Heart left ventricle (tissue), 16 donors: ENCODE measurements around the gene TERT. TPM values are rescaled to one million over a fixed set of nuclear protein-coding genes. Genes with fewer than 3 reads are reported as not detected.
"Not testable (repeated sequence)": the region's sequence is repeated elsewhere in the genome, so short reads cannot be mapped to it uniquely, and the experiment has no call there.

Experiments
- ATAC-seq, 4 donors: fragments of 200-7000 bp; cut with Tn5 transposase; one replicate each; pipeline ENCODE4 v1.9.1; 2020 to 2022; ENCODE audit warnings: moderate library complexity in 4 of 4, mild to moderate bottlenecking in 3 of 4, moderate number of reproducible peaks in 1 of 4
- DNase-seq, 5 donors: peaks; one replicate each; pipeline ENCODE4 v3.0.0-alpha.2; 2020
- H3K27ac ChIP-seq, 12 donors: fragments of 200-600 bp; sonication (generic) in 4 of 12; one replicate each; pipeline versions ENCODE4 v1.5.0 to v1.8.0; 2016 to 2022; ENCODE audit warnings: mild to moderate bottlenecking in 2 of 12
- H3K27me3 ChIP-seq, 9 donors: fragments of 200-600 bp; sonication (generic) in 2 of 9; one replicate each; pipeline versions ENCODE4 v1.5.1 to v1.8.0; 2016 to 2022; ENCODE audit warnings: mild to moderate bottlenecking in 3 of 9
- H3K36me3 ChIP-seq, 9 donors: fragments of 200-600 bp; sonication (generic) in 2 of 9; one replicate each; pipeline versions ENCODE4 v1.5.0 to v1.8.0; 2018 to 2022; ENCODE audit warnings: mild to moderate bottlenecking in 2 of 9
- H3K4me1 ChIP-seq, 12 donors: fragments of 200-600 bp; sonication (generic) in 4 of 12; one replicate each; pipeline versions ENCODE4 v1.5.0 to v1.8.0; 2016 to 2022; ENCODE audit warnings: mild to moderate bottlenecking in 3 of 12
- H3K4me3 ChIP-seq, 12 donors: fragments of 200-600 bp; sonication (generic) in 4 of 12; one replicate each; pipeline versions ENCODE4 v1.5.0 to v1.8.0; 2017 to 2022; ENCODE audit warnings: mild to moderate bottlenecking in 9 of 12, moderate library complexity in 4 of 12
- H3K9me3 ChIP-seq, 12 donors: fragments of 200-600 bp; sonication (generic) in 4 of 12; one replicate each; pipeline versions ENCODE4 v1.5.0 to v1.8.0; 2016 to 2022; ENCODE audit warnings: mild to moderate bottlenecking in 1 of 12
- POLR2A ChIP-seq, 2 donors: fragments of 450-650 bp; IDR thresholded peaks; one replicate each; pipeline ENCODE4 v1.6.1; 2017; ENCODE audit warnings: antibody characterized with exemption in 2 of 2, mild to moderate bottlenecking in 2 of 2, moderate library complexity in 2 of 2
- WGBS, 4 donors: extraction: QIAGEN DNeasy Blood & Tissue Kit in 2 of 4; methylation state at CpG; one replicate each; pipeline versions ENCODE4 v1.1.5 to v1.1.7; 2013 to 2018; 5-methylcytosine and 5-hydroxymethylcytosine counted together
- intact Hi-C, 10 donors: fragments of 100-400 bp; cut with DNase I; formaldehyde crosslinking; loops; one replicate each; pipeline versions ENCODE4 v1.11.1 to v1.14.2; 2022
- polyA plus RNA-seq, 2 donors: library from polyadenylated mRNA; stranded (reverse); fragments of 200-250 nt; gene quantifications; one replicate each; pipeline ENCODE4 v1.2.3, GENCODE V29; 2013
- total RNA-seq, 9 donors: library from RNA; depleted of rRNA in 2 of 9; stranded (reverse); fragments of >200 nt in 2 of 9; fragmentation: NEBNext Ultra II Directional in 3 of 9; extraction: Animal tissue kit (Norgen Biotek cat#: 25700) in 3 of 9; gene quantifications; one replicate each; pipeline versions ENCODE4 v1.1.0 to v1.2.4, GENCODE V29; 2016 to 2023
- TF ChIP-seq, protein P1 (sequence below), 12 donors: fragments of 200-600 bp; sonication (generic) in 4 of 12; IDR thresholded peaks; one replicate each; pipeline versions ENCODE4 v1.5.0 to v1.8.0; 2018 to 2022; ENCODE audit warnings: antibody characterized with exemption in 12 of 12, mild to moderate bottlenecking in 5 of 12
- donor health status: ischemic (EF 13 %, LVEDD 7.1; RV severe dilation, severe dysfunction).
- donor health status: healthy with polysubstance abuse.
- donor health status: DM: no; HTN: yes; CAD: no.
- donor health status: DM: no; HTN: no; CAD: no.
- donor health status: ischemic (EF 25% LVEDD 6.9; RV normal size, moderate dysfunction).
- donor health status: ischemic (EF 25% LVEDD 5.7; RV mildly dilated, moderate dysfunction).
- donor health status: healthy.
- donor health status: DM: yes; HTN: yes; CAD: no.
- donor health status: ischemic (EF 35%, LVEDD 5.7; RV mildly dilated, moderate dysfunction).
- donor health status: nonischemic (EF 11% LVEDD 7.7; RV severe dilation, severe dysfunction).
- donor health status: DM: yes; HTN: yes; CAD: no.
- donor health status: PGD.
- donor health status: ischemic (EF 29% LVEDD 5.4; RV normal size, mild dysfunction).
- donor health status: nonischemic (EF 23%, LVEDD 6.1; RV moderate dilation, normal function).

Gene TERT
- total and polyA plus RNA-seq, 11 donors: not detected

DNA sequence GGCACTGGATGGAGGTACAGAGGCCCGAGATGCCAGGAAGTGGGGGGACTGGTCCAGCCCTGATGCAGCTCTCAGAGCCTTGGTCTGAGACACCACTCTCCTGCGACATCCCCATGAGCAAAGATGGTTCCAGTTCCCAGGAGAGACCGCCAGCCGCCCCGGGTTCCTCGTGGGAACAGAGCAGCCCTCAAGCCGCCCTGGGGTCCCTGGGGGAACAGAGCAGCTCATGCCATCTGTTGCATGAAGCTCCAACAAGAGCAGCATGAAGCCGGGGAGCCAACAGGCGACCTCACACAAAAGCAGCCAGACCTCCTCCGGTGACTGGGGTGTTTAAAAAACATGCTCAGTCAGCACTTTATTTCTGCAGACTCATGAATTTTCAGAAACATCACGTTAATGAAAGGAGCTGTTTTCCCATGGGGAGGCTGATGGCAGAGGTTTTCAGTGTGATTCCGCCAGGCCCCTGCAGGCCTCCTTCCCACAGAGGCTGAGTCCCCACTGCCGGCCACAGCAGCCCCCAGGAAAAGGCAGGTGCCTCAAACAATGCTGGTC is 63.4 kb downstream of the TERT start:
- Histone ChIP-seq H3K27ac (no peak overlapping the region), H3K27me3 (peaks cover 0 to 6% (median 0%) of the 10 kb centered on the region in 9 donors), H3K4me1 (no peaks in the 10 kb centered on the region), H3K4me3 (no peak overlapping the region), H3K9me3 (peaks cover 0 to 20% (median 12%) of the 10 kb centered on the region in 12 donors), H3K36me3 (no peaks in the 10 kb centered on the region)
- TF ChIP-seq, protein P1, sequence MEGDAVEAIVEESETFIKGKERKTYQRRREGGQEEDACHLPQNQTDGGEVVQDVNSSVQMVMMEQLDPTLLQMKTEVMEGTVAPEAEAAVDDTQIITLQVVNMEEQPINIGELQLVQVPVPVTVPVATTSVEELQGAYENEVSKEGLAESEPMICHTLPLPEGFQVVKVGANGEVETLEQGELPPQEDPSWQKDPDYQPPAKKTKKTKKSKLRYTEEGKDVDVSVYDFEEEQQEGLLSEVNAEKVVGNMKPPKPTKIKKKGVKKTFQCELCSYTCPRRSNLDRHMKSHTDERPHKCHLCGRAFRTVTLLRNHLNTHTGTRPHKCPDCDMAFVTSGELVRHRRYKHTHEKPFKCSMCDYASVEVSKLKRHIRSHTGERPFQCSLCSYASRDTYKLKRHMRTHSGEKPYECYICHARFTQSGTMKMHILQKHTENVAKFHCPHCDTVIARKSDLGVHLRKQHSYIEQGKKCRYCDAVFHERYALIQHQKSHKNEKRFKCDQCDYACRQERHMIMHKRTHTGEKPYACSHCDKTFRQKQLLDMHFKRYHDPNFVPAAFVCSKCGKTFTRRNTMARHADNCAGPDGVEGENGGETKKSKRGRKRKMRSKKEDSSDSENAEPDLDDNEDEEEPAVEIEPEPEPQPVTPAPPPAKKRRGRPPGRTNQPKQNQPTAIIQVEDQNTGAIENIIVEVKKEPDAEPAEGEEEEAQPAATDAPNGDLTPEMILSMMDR (IDR thresholded peaks at IDR 0.05): no peak
- TF ChIP-seq POLR2A (IDR thresholded peaks at IDR 0.05): no peak
- ATAC-seq (no peak), DNase-seq (no peak)
- whole genome bisulfite sequencing, 4 donors: 67 to 74% (median 73%) methylated on average over 12 to 13 of the region's 13 CpGs
- intact Hi-C loops: no loop called here

DNA sequence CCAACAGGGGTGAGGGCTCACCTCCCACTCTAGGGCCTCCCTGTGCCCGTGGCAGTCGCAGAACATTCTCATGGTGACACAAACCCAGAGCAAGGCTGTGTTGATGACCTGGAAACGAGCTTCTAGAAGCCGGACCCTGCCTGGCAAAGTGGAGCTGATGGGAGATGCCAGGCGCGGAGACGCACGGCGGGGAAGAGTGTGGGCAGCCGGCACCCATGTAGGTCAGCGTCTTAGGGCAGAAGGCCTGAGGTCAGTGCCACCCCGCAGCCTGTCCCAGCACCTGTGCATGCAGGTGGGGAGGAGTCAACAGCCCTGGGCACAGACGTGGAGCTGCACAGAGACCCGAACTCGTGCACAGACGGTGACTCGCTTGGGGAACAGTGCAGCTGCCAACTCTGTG is 64.3 kb downstream of the TERT start:
- Histone ChIP-seq H3K27me3 (peaks cover 0 to 6% (median 0%) of the 10 kb centered on the region in 9 donors), H3K4me1 (no peaks in the 10 kb centered on the region), H3K9me3 (peaks cover 0 to 11% (median 4%) of the 10 kb centered on the region in 12 donors), H3K27ac (no peak overlapping the region), H3K36me3 (no peaks in the 10 kb centered on the region), H3K4me3 (no peak overlapping the region)
- 80 to 85% (median 83%) methylated on average over 12 to 17 of the region's 17 CpGs for WGBS, 4 donors
- no peak for TF ChIP-seq POLR2A (IDR thresholded peaks at IDR 0.05)
- TF ChIP-seq, protein P1 (IDR thresholded peaks at IDR 0.05): no peak
- intact Hi-C loops: no loop called here
- ATAC-seq (no peak), DNase-seq (no peak)

DNA sequence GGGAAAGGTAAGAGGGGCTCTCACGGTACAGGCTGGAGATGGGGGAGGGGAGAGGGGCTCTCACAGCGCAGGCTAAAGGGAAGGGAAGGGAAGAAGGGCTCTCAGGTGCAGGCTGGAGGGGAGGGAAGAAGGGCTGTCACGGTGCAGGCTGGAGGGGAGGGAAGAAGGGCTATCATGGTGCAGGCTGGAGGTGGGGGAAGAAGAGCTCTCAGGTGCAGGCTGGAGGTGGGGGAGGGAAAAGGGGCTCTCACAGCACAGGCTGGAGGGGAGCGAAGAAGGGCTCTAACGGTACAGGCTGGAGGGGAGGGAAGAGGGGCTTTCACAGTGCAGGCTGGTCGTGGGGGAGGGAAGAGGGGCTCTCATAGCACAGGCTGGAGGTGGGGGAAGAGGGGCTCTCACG is 65.0 kb downstream of the TERT start:
- TF ChIP-seq POLR2A (IDR thresholded peaks at IDR 0.05): no peak
- TF ChIP-seq, protein P1 (IDR thresholded peaks at IDR 0.05): no peak
- Histone ChIP-seq H3K9me3 (peaks cover 0 to 4% (median 0%) of the 10 kb centered on the region in 12 donors), H3K27ac (no peak overlapping the region), H3K27me3 (peaks cover 0 to 6% (median 0%) of the 10 kb centered on the region in 9 donors), H3K4me1 (no peaks in the 10 kb centered on the region), H3K36me3 (no peaks in the 10 kb centered on the region), H3K4me3 (no peak overlapping the region)
- 22 to 37% (median 32%) methylated on average over 7 of the region's 7 CpGs for WGBS, 4 donors
- no peak for ATAC-seq
- intact Hi-C loops: no loop called here
- no peak for DNase-seq

DNA sequence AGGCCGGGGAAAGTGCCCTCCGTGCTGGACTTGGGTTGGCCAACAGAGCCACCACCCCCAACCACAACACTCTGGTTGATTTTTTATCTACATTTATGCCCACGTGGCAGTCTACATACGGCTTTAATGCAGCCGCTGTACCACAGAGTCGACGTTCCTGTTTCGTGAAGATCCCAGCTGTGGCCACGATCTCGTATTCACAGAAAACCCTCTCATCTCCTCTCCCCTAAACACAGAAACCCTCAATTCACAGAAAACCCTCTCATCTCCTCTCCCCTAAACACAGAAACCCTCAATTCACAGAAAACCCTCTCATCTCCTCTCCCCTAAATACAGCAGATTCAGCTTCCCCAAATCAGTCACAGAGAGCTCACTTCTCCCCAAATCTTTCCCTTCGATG is 65.8 kb downstream of the TERT start:
- H3K36me3 ChIP-seq, H3K27me3 ChIP-seq, ATAC-seq, H3K27ac ChIP-seq, H3K9me3 ChIP-seq, DNase-seq, H3K4me3 ChIP-seq, intact Hi-C loops, H3K4me1 ChIP-seq: not testable (repeated sequence)
- 78 to 89% (median 87%) methylated on average over 11 of the region's 11 CpGs for WGBS, 4 donors

DNA sequence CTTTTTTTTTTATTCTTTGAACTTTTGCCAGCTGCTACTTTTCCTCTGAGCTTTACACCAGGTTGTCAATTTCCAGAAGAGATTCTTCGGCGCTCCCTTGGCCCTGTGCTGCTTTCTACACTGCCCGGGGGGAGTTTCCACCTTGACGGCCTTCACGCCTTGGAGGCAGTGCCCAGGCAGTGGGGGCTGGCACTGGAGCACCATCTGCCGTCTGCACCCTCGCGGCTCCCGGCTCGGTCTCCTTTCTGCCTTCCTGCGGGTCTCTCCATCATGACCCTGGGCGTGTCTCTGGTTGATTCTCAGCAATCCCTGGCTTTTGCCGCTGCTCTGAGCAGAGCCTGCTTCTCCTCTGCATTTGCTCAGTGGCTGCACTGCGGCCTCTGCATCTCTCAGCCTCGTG is 66.7 kb downstream of the TERT start:
- Histone ChIP-seq H3K9me3 (no peaks in the 10 kb centered on the region), H3K27me3 (peaks cover 0 to 6% (median 0%) of the 10 kb centered on the region in 9 donors), H3K4me3 (no peak overlapping the region), H3K27ac (no peak overlapping the region), H3K4me1 (no peaks in the 10 kb centered on the region), H3K36me3 (no peaks in the 10 kb centered on the region)
- DNase-seq (no peak), ATAC-seq (no peak)
- no peak for TF ChIP-seq POLR2A (IDR thresholded peaks at IDR 0.05)
- TF ChIP-seq, protein P1 (IDR thresholded peaks at IDR 0.05): no peak
- whole genome bisulfite sequencing, 4 donors: 65 to 71% (median 66%) methylated on average over 15 of the region's 15 CpGs
- intact Hi-C loops: no loop called here
